NCI-H446 treated with DMSO at 0.1 percent for 48 hours (cell line): ENCODE results near the gene HSPA8.
"Not testable (repeated sequence)": the region's sequence is repeated elsewhere in the genome, so short reads cannot be mapped to it uniquely, and the experiment has no call there.

Experiments used
- DNase-seq: peaks from one replicate; lab custom pipeline; 2025; lab: John Stamatoyannopoulos, UW

Gene HSPA8

GRCh38 chr11:123061403-123062157 is at the start of gene HSPA8:
TSS of gene HSPA8 (minus strand) at chr11:123062136. CDS start at chr11:123061324, 812 bp downstream.
- peak; percentile 61 for DNase-seq

GRCh38 chr11:123111465-123111864 is 49.5 kb upstream of the HSPA8 start:
- DNase-seq = peak; percentile 53

- no peak for DNase-seq
Measured at GRCh38 chr11:123110397-123110796, 48.5 kb upstream of the HSPA8 start.

GRCh38 chr11:123107945-123108495 is 46.1 kb upstream of the HSPA8 start:
- no peak for DNase-seq

- no peak for DNase-seq
Measured at GRCh38 chr11:123104697-123105096, 42.8 kb upstream of the HSPA8 start.

GRCh38 chr11:123103326-123103980 is 41.5 kb upstream of the HSPA8 start:
- peak; percentile 92 for DNase-seq

- no peak for DNase-seq
Measured at GRCh38 chr11:123100379-123101085, 38.6 kb upstream of the HSPA8 start.

GRCh38 chr11:123098990-123099389 is 37.1 kb upstream of the HSPA8 start:
- no peak for DNase-seq

- peak; percentile 26 for DNase-seq
Measured at GRCh38 chr11:123093739-123094138, 31.8 kb upstream of the HSPA8 start.

GRCh38 chr11:123091506-123091905 is 29.6 kb upstream of the HSPA8 start:
- no peak for DNase-seq

- not testable (repeated sequence) for DNase-seq
Measured at GRCh38 chr11:123090168-123090567, 28.2 kb upstream of the HSPA8 start.

- not testable (repeated sequence) for DNase-seq
Measured at GRCh38 chr11:123088896-123089295, 27.0 kb upstream of the HSPA8 start.

GRCh38 chr11:123087657-123088056 is 25.7 kb upstream of the HSPA8 start:
- not testable (repeated sequence) for DNase-seq

GRCh38 chr11:123086305-123086704 is 24.4 kb upstream of the HSPA8 start:
- no peak for DNase-seq

GRCh38 chr11:123085497-123085896 is 23.6 kb upstream of the HSPA8 start:
- no peak for DNase-seq

- no peak for DNase-seq
Measured at GRCh38 chr11:123084454-123084853, 22.5 kb upstream of the HSPA8 start.

- DNase-seq = peak; percentile 97
Measured at GRCh38 chr11:123083623-123084029, 21.7 kb upstream of the HSPA8 start.

- no peak for DNase-seq
Measured at GRCh38 chr11:123082977-123083376, 21.0 kb upstream of the HSPA8 start.

GRCh38 chr11:123080015-123080414 is 18.1 kb upstream of the HSPA8 start:
- no peak for DNase-seq

- DNase-seq = no peak
Measured at GRCh38 chr11:123076484-123076883, 14.5 kb upstream of the HSPA8 start.

GRCh38 chr11:123073343-123074057 is 11.6 kb upstream of the HSPA8 start:
- no peak for DNase-seq

GRCh38 chr11:123072762-123073161 is 10.8 kb upstream of the HSPA8 start:
- DNase-seq = no peak
